Putamen (tissue), 1 donor: ENCODE data around the gene PLPP2.

Experiments used
- DNase-seq: peaks from one replicate; pipeline ENCODE4 v3.0.0-alpha.2; 2016; ENCODE audit warnings: low spot score

Gene PLPP2

GRCh38 chr19:293436-294110 lies 2.4 kb upstream of the PLPP2 start:
- DNase-seq: no peak

DNA sequence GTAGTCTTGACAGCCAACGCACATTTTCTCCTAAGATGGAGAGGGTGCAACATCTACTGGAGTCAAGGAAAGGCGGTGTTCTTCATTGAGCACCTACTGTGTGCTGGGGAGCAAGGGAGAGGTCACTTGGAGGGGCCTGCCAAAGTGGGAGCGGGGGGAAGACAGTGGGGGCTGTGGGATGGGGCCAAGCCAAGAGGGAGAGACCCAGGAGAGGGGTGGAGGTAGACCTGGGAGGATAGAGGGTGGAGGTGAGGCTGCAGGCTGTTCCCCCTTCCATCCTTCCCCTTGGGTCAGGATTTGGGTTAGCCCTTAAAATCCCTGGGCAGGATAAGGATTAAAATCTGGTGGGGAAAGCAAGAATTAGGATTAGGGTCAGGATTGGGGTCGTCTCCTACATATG lies 1.7 kb upstream of the PLPP2 start:
- DNase-seq: no peak

DNA sequence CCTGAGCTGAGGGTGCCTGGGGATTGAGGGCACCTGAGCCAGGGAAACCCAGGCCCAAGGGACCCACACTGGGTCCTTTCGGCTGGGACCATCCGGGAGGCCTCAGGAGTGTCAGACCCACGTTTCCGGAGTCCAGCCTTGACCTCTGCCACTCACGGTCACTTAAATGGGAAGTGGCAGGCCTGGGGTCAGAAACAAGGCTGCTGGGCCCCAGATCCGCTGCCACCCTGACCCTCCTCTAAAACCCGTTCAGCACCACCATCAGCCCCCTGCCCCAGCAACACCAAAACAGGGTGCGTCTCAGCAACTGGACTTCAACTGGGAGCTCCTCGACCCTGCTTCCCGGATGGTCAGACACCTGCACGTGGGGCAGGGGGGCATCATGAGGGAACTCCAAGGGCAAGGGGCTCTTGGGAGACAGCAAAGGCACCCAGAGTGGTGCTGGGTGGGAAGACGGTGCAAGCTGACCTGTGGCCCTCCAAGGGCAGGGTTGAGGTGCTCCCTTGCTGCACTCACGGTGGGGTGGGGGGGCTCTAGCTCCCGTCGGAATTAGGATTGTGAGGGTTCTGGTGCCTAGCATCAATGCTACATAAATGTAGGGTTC lies 1.2 kb upstream of the PLPP2 start:
- DNase-seq: no peak

DNA sequence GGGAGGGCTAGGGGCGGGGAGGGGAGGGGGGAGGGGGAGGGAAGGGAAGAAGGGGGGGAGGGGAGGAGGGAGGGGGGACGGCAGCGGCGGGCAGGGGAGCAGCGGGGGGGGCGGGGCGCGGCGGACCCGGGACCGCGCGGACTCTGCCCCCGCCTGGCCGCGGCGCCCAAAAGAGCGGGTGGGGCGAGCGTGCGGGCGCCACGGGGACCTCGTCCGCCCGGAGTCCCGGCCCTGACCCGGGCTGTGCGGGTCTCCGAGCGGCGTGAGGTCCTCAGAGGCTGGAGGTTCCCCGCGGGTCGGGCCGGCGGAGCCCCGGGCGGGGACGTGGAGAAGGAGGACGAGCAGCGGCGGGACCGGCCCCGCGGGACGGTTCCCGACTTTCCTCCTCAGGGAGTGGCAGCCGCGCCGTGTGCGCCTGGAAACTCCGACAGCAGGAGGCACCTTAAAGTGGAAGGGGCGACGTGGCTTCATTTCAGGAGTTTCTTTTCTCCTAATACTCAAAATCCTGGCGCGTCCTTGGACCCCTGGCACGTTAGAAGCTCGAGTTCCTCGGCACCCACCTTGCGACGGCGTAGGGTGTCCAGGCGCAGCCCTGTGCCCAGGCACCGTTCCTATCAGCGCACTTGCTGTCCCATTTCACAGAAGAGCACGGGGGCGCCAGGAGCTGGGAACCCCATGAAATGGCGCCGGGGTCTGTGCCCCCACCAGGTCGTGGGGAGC lies 518 bp upstream of the PLPP2 start:
- peak; percentile 41 for DNase-seq

DNA sequence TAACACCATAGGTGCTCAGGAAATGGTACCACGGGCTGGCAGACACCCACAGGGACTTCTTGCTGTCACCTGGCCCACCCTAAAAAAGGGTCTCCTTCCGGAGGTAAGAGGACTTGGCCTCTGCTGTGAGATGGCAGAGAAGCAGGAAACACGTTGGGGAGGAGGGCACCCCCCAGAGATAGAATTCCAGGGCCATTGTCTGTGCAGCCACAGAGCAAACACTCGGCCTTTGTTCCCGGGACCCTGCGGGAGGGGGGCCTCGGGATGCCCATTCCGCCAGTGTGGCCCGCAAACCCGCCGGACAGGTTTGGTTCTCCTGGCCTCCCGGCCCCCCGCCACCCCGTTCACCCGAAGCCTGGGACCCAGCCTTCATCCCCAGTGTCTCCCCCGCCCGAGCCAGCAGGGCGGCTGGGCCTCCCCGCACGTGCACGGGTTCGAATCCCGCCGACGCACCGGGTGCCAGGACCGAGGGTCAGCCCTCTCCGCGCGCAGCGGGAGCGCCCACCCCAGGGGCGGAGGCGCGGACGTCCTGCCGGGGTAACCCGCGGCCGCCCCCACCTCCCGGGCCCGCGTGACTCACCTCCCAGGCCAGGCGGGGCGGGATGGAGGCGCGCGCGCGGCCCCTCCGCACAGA lies 714 bp downstream of the PLPP2 start:
- DNase-seq: peak; percentile 89

GRCh38 chr19:289651-290371 lies 1.4 kb downstream of the PLPP2 start:
- no peak for DNase-seq

GRCh38 chr19:288911-289310 lies 2.3 kb downstream of the PLPP2 start:
- DNase-seq: no peak

GRCh38 chr19:287381-287871 lies 3.8 kb downstream of the PLPP2 start:
- no peak for DNase-seq

DNA sequence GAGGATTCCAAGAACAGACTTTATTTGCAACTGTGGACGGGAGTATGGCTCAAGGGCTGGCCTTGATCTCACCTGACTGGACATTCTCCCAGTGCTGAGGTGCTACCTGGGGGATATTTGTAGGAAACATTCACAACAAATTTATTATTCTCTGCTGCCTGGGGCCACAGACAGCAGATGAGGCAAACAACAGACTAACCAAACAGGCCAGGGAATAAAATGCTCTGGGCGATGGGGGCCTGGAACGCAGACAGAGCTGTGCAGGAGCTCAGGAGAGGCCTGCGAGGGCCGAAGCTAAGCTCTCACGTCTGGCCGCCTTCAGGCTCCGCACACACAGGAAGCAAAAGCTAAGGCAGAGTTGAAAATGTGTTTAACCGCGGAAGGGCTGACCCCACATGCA lies 7.8 kb downstream of the PLPP2 start:
- DNase-seq: no peak

GRCh38 chr19:282501-282900 lies 8.7 kb downstream of the PLPP2 start:
- no peak for DNase-seq

DNA sequence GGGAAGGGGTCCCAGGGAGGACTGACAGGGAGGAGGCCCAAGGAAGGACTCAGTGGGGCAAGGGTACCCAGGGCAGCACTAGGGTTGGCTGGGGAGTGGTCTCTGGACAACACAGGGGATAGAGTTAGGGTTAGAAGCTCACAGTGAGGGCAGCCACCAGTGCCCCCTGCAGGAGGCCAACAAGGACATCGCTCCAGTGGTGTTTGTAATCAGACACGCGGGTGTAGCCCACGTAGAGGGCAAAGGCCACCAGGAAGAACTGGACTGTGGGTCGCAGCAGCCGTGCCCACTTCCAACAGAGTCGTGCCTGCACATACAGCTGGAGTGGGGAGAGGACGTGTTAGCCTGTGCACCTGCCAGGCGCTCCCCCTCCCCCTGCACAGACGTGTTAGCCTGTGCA lies 9.2 kb downstream of the PLPP2 start:
- DNase-seq: no peak

GRCh38 chr19:281156-281853 lies 9.9 kb downstream of the PLPP2 start:
- DNase-seq: no peak

DNA sequence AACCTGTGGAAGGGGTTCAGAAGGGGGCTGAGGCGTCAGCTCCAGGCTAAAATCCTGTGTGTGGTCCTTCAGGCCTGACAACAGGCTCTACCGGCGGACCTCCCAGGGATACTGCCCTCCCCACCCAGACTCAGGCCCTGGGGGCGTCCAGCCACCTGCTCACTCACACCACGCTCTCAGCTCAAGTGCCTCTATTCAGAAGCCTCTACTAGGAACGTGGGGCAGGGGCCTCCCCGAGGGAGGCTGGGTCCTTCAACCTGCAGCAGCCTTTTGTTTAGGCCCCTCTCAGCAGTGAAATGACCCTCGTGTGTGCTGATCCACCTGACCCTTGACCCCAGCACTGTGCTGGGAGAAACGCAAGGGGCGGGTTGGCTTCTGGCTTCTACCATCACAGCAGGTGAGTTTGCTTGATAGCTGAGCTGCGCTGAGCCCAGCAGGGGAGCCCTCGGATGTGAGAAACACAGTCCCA lies 10.6 kb downstream of the PLPP2 start:
- DNase-seq: no peak

- no peak for DNase-seq
Observed at GRCh38 chr19:279656-280055, 11.5 kb downstream of the PLPP2 start.

- no peak for DNase-seq
Observed at GRCh38 chr19:279231-279630, 12.0 kb downstream of the PLPP2 start.

GRCh38 chr19:277581-278165 lies 13.5 kb downstream of the PLPP2 start:
- no peak for DNase-seq

DNA sequence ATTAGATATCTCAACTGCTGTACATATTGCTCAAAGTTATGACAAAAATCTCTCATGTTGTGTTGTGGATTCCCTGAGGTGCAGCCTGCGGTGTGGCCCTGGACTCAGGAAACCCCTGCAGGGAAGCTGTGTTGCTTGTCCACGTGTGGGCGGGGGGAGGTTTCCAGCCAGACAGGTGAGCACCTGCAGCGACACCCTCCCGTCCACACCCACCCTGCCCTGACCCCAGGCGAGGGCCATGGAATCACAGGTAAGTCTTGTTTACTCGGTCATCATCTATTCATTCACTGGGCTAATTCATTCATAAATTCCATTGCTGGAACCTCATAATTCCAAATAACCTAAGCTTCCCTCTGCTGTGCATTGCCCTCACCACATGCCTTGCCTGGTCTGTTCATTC lies 14.1 kb downstream of the PLPP2 start:
- DNase-seq: no peak

DNA sequence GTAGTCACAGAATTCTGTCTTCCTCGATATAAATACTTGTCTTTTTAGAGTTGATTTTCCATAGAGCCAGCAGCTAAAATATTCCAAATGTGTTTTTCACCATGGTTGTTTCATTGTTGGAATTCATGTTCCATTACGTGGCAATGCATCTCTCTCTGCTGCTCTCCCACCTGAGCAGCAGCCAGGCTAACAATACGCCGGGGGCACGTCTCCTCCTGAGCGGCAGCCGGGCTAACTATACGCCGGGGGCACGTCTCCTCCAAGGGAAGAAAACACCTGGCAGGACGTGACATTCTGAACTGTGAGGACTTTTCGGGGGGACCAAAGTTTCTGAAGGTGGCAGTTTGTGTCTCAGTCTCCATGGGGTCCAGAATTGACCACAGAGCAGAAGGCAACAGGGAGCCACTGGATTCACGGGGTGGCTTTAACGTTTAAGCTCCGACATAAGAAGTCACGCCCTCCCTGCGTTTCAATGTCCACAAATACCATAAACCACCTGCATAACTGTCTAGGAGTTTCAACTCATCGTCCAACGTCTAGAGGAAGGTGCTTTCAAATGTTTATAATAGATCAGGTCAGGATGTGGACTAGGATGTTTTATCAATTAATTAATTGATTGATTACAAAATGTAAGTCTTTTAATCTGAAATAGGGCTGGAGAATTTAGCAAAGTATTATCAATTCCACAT lies 15.1 kb downstream of the PLPP2 start:
- no peak for DNase-seq

GRCh38 chr19:275000-275399 lies 16.2 kb downstream of the PLPP2 start:
- DNase-seq: no peak

GRCh38 chr19:273393-273792 lies 17.8 kb downstream of the PLPP2 start:
- DNase-seq: no peak
